ENCODE data around the gene ATM. TPM values are rescaled to one million over a fixed set of nuclear protein-coding genes. Genes with fewer than 3 reads are reported as not detected.
"Not testable (repeated sequence)": the region's sequence is repeated elsewhere in the genome, so short reads cannot be mapped to it uniquely, and the experiment has no call there.

The ATM gene
- total RNA-seq, 1 experiment from 2014 or later, result 22.1 TPM

DNA sequence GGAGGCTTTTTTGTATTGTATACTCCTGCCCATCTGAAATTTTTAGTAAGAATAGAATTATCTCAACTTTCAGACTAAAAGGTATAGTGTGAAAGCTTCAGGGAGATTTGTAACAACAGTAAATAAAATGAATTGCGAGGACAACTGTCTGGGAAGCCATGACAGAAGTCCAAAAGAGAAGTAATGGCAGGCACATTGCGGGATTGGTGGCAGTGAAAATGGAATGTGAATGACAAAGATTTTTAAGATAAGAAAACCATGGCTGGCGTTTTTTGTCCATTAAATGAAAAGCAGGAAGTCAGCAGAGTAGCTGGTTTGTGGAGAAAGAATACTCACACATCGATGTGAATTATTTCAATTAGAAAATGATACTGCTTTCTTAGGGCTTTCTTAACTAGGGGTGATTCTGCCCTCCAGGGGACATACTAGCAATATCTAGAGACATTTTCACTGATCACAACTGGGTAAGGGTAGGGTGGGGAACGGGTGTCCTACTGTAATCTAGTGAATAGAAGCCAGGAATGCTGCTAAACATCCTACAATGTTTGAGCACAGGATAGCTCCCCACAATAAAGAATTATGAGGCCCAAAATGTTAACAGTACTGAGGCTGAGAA lies 2.0 kb upstream of the ATM start:
- DNase-seq (ENCODE audit: low read depth), result peak; percentile 21

DNA sequence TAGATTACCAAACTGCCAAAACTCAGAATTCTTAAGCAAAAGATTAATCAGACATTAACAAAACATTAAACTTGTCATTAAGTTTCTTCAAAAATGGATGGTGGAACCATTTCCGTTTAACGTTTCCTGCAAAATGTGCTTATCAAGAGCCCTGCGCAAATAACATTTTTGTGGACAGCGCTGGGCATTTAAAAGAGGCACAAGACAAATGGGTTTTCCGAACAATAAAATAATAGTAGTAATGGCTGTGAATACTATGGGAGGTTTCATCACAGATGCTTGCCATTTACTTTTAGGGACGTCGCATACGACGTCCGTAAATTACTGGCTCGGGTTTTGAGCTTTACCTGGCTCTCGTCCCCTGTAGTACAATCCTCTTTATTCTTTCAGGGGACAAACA lies 1.5 kb upstream of the ATM start:
- DNase-seq (ENCODE audit: low read depth), result peak; percentile 44

DNA sequence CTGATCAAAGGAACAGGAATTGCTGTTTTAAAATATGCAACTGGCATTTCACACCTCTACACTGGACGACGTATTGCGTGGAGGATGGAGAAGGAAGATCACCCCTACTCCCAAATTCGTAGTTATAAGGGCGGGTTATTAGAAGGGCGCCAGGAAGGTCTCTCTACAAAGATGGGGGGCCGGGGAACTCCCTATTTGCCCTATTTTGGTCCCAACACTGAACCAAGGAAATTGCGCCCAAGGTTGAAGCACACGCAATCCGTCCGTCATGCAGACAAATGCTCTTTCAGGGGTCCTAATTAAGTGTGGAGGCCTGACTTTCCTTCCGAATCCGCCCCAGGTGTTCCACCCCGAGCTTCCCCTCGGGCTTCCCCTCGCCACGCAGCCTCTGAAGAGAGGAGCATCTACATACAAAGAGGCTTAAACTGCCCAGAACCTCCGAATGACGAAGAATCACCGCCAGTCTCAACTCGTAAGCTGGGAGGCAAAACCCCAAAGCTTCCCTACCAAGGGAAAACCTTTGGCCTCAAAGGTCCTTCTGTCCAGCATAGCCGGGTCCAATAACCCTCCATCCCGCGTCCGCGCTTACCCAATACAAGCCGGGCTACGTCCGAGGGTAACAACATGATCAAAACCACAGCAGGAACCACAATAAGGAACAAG lies 825 bp upstream of the ATM start:
- no peak for DNase-seq (ENCODE audit: low read depth)

DNA sequence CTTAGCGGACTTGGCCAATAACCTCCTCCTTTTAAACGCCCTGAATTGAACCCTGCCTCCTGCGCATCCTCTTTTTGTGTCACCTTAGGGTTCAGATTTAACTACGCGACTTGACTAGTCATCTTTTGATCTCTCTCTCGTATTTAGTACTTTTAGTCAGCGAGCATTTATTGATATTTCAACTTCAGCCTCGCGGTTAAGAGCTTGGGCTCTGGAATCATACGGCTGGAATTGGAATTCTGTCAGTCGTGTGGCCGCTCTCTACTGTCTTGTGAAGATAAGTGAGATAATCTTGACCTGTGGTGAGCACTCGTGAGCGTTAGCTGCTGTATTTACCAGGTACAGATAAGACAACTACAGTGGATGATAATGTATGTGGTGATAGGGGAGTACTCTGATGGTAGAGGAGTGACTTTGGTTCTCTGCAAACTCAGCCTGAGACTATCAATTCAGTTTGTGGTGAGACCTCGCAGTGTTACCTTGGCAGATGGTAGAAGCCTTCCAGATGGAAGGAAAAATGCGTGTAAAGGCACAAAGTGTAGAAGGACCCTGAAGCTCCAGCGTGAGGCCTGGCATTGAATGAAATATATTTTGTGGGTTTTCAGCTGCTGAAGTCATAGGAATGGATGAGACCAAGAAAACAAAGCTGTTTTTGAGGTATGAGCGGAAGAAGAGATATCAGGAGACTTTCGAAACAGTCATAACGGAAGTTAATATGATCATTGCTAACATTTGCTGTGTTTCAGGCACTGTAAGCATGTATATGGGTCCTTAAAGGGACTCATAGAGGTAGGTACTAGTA lies 682 bp downstream of the ATM start:
- no peak for DNase-seq (ENCODE audit: low read depth)

DNA sequence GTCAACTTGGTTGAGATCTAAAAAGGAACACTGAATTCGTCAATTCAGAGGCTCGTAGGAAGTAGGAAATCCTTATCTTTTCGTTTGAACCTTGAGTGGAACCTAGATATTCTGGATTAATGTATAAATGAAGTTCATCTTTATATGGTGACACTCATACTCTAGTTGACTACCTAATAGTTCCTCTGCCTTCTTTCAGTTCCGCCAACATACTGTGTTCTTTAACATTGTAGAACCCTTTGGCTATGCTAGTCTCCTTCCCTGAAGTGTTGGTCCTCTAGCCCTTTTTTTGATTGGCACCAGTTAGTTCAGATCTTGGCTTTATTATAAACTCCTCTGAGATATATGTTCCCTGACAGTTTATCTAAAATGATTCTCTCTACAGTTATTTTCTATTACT lies 1.5 kb downstream of the ATM start:
- no peak for DNase-seq (ENCODE audit: low read depth)

DNA sequence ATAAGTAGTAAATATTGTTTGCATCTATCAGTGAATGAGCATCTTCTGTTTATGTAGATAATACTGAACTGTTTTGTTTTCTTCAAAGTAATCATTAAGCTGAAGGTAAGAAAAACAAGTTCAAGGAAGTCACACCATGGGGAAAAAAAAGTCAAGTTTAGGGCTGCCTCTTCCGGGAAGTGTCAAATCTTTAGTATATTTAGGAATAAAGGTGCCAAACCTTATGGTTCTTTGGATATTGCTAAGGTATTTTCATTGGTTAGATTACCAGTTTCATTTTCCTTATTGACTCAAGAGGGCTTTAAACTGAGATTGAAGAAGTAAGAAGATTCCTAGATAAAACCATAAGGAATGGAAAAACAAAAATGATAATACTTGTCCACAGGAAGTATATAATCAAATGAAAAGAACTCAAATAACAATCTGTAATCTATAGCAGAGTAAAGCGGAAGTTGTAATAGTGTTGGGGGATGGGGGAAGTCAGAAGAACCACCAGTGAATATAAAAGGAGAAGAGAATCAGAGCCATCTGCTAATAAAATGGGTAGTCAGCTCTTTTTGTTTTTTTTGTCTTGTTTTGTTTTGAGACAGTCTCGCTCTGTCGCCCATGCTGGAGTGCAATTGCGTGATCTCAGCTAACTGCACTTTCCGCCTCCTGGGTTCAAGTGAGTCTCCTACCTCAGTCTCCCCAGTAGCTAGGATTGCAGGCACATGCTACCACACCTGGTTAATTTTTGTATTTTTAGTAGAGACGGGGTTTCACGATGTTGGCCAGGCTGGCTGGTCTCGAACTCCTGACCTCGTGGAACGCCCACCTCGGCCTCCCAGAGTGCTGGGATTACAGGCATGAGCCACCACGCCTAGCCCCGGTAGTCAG lies 2.3 kb downstream of the ATM start:
- no peak for DNase-seq (ENCODE audit: low read depth)

DNA sequence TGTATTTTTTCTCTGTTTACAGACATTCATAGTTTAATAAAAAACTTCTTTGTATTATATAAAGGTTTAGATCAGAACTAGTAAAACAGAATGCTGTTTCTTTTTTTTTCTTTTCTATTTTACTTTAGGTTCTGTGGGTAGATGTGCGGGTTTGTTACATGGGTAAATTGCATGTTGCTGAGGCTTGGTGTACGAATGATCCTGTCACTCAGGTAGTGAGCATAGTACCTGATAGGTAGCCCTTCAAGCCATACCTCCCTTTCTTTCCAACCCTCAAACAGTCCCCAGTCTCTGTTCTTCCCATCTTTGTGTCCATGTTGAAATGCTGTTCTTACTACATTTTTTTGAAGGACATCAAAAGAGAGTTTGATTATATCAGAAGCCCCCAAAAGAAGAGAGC lies 3.2 kb downstream of the ATM start:
- DNase-seq (ENCODE audit: low read depth), result no peak

DNA sequence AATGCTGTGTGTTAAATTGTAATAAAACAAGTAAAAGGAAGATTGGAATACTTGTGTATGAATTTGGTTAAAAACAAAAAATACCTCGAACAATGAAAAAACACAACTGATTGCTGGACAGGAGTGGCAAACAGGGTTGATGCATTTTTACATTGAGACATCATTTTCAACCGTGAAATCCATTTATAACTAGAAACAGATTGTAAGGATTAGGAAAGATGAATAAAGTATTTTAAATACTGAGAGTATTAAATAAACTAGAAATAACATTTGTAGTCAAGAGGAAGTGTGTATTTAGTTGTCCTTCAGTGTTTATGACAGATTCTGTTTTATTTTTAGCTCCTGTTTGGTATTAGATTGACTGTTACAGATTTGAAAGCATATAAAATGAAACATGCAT lies 5.4 kb downstream of the ATM start:
- no peak for DNase-seq (ENCODE audit: low read depth)

DNA sequence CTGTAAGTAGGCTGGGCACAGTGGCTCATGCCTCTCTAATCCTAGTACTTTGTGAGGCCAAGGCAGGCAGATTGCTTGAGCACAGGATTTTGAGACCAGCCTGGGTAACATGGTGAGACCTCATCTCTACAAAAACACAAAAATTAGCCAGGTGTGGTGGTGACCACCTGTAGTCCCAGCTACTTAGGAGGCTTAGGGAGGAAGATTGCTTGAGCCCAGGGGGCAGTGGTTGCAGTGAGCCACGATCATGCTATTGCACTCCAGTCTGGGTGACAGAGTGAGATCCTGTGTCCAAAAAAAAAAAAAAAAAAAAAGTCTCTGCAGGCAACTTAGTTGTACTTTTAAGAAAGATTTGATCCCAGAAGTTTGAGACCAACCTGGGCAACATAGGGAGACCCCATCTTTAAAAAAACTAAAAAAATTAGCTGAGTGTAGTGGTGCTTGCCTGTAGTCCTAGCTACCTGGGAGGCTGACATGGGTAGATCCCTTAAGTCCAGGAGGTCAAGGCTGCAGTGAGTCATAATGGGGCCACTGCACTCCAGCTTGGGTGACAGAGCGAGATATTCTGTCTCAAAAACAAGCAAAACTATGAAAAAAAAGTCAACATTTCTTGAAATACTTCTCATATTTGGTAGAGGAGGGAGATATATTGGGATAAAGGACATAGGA lies 10.5 kb downstream of the ATM start:
- DNase-seq (ENCODE audit: low read depth), result no peak

DNA sequence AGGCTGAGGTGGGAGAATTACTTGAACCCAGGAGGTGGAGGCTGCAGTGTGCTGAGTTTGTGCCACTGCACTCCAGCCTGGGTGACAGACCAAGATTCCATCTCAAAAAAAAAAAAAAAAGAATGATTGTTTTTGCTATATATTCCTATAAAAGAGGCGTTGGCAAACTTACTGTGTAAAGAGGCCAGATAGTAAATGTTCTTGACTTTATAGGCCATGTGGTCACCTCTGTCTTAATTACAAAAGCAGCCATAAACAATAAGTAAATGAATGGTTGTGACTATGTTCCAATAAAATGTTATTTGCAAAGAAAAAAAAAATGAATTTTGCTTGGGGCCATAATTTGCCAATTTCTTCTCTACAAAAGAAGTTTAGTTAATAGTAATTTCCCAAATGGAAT lies 12.3 kb downstream of the ATM start:
- DNase-seq (ENCODE audit: low read depth), result peak; percentile 3

DNA sequence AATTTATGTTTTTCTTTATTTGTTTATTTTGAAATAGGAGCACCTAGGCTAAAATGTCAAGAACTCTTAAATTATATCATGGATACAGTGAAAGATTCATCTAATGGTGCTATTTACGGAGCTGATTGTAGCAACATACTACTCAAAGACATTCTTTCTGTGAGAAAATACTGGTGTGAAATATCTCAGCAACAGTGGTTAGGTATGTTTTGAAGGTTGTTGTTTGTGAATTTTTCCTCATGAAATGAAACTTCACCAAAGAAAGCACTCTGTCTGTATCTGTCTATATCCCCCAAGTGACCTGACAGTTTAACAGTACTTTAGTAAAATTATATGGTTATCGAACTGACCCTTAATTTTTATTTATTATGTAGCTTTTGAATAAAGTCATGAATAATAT lies 12.8 kb downstream of the ATM start:
- peak; percentile 1 for DNase-seq (ENCODE audit: low read depth)

DNA sequence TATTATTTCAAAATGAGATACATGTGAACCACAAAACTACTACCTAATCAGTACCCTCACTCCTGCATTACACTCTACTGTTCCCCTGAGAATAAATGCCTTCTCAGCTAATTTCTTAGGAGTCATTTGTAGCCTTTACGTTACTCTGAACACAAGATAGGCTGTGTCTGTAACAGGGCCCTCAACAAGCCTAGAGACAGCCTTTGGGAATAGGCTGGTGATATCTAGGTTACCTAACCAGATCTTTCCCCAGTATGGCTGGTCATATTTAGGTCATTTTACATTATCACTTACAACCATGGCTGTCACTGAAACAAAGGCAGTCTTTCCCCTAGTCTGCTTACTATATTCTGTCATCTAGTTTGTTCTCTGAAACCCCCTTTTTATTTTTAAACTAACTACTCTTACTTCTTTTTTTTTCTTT lies 14.2 kb downstream of the ATM start:
- no peak for DNase-seq (ENCODE audit: low read depth)

DNA sequence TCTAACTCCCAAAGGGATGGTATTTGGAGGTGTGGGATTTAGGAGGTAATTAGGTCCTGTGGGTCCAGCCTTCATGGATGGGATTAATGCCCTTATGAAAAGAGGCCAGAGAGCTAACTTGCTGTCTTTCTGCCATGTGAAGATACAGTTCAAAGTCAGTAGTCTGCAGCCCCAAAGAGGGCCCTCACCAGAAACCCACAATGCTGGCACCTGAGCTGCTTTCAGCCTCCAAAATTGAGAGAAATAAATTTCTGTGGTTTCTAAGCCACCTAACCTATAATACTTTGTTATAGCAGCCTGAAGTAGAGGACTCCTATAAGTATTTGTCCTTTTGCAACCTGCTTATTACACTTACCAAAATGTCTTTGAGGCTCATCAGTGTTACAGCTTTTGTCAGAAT lies 16.2 kb downstream of the ATM start:
- DNase-seq (ENCODE audit: low read depth), result no peak

DNA sequence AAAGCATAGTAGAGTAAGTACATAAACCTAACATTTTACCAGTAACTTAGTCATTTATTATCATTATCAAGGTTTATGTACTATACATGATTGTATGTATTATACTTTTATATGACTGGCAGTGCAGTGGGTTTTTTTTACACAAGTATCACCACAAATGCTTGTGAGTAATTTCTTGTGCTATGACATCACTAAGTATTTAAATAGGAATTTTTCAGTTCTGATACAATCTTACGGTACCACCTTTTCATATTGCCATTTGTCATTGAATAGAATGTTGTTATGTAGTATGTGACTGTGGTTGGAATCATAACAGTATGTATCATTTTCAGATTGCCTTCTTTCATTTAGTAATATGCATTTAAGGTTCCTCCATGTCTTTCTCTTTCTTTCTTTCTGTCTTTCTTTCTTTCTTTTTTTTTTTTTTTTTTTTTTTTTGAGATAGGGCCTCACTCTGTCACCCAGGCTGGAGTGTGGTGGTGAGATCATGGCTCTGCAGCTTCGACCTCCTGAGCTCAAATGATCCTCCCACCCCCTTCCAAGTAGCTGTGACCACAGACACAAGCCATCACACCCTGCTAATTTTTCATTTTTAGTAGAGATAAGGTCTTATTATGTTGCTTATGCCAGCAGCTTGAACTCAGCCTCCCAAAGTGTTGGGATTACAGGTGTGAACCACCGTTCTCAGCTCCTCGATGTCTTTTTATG lies 18.6 kb downstream of the ATM start:
- DNase-seq (ENCODE audit: low read depth), result no peak

DNA sequence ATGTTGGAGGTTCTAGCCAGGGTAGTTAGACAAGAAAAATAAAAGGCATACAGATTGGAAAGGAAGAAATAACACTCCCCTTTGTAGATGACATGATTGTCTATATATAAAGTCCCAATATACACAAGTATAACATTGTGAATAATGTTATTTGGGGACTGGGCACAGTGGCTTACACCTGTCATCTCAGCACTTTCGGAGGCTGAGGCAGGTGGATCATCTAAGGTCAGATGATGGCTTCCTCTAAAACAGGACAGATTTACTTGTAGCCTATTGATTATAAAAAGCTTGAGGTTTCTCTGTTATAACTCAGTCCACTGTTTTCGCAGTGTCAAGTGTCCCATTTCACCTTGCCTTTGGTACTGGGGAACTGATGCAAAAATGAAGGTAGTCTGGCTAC lies 19.6 kb downstream of the ATM start:
- no peak for DNase-seq (ENCODE audit: low read depth)

DNA sequence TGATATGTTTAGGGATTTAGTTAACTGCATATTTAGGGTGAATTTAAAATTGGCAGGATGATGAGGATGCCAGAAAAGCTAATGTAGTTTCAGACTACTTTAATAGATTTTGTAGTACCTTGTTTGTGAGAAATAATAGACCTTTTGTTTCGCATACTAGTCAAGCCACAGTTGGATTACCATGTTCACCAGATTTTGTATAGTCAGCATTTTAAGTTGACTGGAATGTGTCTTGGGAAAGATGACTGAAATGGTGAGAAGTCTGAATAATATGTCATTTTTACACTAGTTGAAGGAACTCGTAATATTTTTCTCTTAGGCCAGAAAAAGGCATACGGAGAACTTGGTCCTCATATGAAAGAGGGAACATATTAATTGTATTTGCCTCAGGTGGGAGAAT lies 23.4 kb downstream of the ATM start:
- DNase-seq (ENCODE audit: low read depth), result no peak

DNA sequence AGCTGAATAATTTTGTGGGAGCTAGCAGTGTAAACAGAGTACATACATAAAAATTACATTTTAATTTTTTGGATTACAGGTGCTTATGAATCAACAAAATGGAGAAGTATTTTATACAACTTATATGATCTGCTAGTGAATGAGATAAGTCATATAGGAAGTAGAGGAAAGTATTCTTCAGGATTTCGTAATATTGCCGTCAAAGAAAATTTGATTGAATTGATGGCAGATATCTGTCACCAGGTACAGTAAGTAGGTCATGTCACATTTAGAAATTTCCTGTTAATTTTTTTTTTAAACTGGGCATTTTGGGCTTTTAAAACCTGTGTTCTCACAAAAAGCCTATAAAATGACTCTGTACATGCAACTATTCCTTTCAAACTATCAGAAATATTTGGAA lies 24.0 kb downstream of the ATM start:
- DNase-seq (ENCODE audit: low read depth), result no peak

DNA sequence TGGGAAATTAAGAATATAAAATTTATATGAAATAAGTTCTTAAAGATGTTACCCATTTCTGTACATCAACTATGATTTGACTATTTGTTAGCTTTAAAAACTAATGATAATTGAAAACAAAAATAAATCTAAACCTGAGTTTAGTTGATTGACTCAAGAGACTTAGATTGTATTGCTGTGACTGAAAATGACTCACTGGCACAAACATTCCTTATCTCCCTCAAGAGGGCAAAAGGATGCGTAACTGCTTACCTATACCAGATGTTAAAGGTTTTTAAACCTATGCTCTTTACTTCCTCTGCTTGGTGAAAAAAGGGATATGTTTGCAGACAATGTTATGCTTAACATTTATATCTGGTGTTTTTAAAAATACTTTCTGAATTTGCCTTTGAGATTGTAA lies 30.3 kb downstream of the ATM start:
- peak; percentile 26 for DNase-seq (ENCODE audit: low read depth)

DNA sequence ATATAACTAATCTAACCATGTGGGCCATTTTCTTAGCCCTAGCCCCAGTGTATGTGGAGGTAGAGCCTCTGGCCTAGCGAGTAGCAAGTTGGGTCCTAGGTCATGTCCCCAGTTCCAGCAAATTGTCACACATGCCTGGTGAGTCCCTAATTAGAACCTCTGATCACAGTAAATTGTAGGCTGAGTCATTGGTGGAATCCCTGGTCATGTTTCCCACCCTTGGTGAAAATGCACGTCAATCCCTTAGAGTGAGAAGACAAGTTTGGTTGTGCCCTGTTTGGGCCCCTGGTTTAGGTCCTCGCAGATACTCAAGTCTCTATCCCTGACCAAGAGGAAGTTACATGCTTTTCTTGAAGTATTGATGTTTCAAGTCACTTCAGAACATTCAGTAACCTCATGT lies 46.7 kb downstream of the ATM start:
- no peak for DNase-seq (ENCODE audit: low read depth)

DNA sequence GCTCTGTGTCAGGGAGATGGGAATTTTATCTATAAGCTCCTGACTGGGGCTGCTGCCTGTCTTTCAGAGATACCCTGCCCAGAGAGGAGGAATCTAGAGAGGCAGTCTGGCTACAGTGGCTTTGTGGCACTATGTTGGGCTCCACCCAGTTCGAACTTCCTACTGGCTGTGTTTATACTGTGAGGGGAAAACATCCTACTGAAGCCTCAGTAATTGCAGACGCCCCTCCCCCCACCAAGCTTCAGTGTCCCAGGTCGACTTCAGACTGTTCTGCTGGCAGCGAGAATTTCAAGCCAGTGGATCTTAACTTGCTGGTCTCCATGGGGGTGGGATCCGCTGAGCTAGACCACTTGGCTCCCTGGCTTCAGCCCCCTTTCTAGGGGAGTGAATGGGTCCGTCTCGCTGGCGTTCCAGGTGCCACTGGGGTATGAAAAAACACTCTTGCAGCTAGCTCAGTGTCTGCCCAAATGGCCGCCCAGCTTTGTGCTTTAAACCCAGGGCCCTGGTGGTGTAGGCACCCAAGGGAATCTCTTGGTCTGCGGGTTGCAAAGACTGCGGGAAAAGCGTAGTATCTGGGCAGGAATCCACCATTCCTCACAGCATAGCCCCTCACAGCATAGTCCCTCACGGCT lies 54.2 kb downstream of the ATM start:
- DNase-seq (ENCODE audit: low read depth), result not testable (repeated sequence)
